Measurements from ENCODE around the gene C1orf159. TPM values are rescaled to one million over a fixed set of nuclear protein-coding genes. Genes with fewer than 3 reads are reported as not detected.

C1orf159 gene
- total RNA-seq, 1 donor from 2014 or later = 16.8 TPM

Other genes starting within 250 kb of the C1orf159 start
- not detected in 2 replicates for gene SAMD11, start 192.2 kb downstream of the C1orf159 start, total RNA-seq
- 87.0 and 90.7 TPM in 2 replicates for gene NOC2L, start 156.8 kb downstream of the C1orf159 start, total RNA-seq
- 23.8 and 26.3 TPM in 2 replicates for gene KLHL17, start 155.5 kb downstream of the C1orf159 start, total RNA-seq
- 1.6 and 2.2 TPM in 2 replicates for gene PLEKHN1, start 149.6 kb downstream of the C1orf159 start, total RNA-seq
- gene PERM1, start 134.0 kb downstream of the C1orf159 start, total RNA-seq = not detected in 2 replicates
- 0.18 TPM in 1 of 2 replicates, not detected in the other for gene HES4, start 116.0 kb downstream of the C1orf159 start, total RNA-seq
- gene ISG15, start 102.6 kb downstream of the C1orf159 start, total RNA-seq = 101 and 102 TPM in 2 replicates
- gene AGRN, start 96.0 kb downstream of the C1orf159 start, total RNA-seq = 3.7 and 4.2 TPM in 2 replicates
- gene RNF223, start 41.8 kb downstream of the C1orf159 start, total RNA-seq = not detected in 2 replicates
- gene TTLL10, start 57.8 kb upstream of the C1orf159 start, total RNA-seq = 0.30 and 0.89 TPM in 2 replicates
- gene TNFRSF18, start 90.5 kb upstream of the C1orf159 start, total RNA-seq = 26.8 and 29.8 TPM in 2 replicates
- 46.0 and 47.8 TPM in 2 replicates for gene TNFRSF4, start 98.1 kb upstream of the C1orf159 start, total RNA-seq
- 111 and 112 TPM in 2 replicates for gene SDF4, start 115.9 kb upstream of the C1orf159 start, total RNA-seq
- gene B3GALT6, start 116.1 kb upstream of the C1orf159 start, total RNA-seq = 27.1 and 27.5 TPM in 2 replicates
- gene C1QTNF12, start 130.6 kb upstream of the C1orf159 start, total RNA-seq = 2.9 and 3.2 TPM in 2 replicates
- 76.0 and 80.4 TPM in 2 replicates for gene UBE2J2, start 157.8 kb upstream of the C1orf159 start, total RNA-seq
- gene SCNN1D, start 164.3 kb upstream of the C1orf159 start, total RNA-seq = 3.6 and 4.6 TPM in 2 replicates
- 66.6 and 67.7 TPM in 2 replicates for gene ACAP3, start 191.8 kb upstream of the C1orf159 start, total RNA-seq
- gene PUSL1, start 192.5 kb upstream of the C1orf159 start, total RNA-seq = 22.3 and 23.1 TPM in 2 replicates
- gene INTS11, start 208.6 kb upstream of the C1orf159 start, total RNA-seq = 115 and 116 TPM in 2 replicates
- gene CPTP, start 208.7 kb upstream of the C1orf159 start, total RNA-seq = 20.0 and 20.7 TPM in 2 replicates
- gene TAS1R3, start 215.2 kb upstream of the C1orf159 start, total RNA-seq = 1.0 and 1.2 TPM in 2 replicates
- 31.5 and 35.4 TPM in 2 replicates for gene DVL1, start 233.3 kb upstream of the C1orf159 start, total RNA-seq
- gene MXRA8, start 242.5 kb upstream of the C1orf159 start, total RNA-seq = 0.11 TPM in 2 replicates

Data from T-helper 2 cell treated with Interferon-gamma antibody and Interleukin-4, amounts not matched to agents 100 ng/mL and 5 ng/mL, for 36 hours (primary cell).